DMS114 treated with DMSO at 0.1 percent for 48 hours (cell line): Measurements from ENCODE around the gene ATG2A.

Experiments
- DNase-seq: peaks from one replicate; lab custom pipeline; 2025; ENCODE audit not compliant: unreplicated experiment; lab: John Stamatoyannopoulos, UW

The ATG2A gene

GRCh38 chr11:64872790-64873488 is 44.1 kb downstream of the ATG2A start:
- no peak for DNase-seq

- no peak for DNase-seq
Observed at GRCh38 chr11:64871492-64871891, 45.5 kb downstream of the ATG2A start.

GRCh38 chr11:64870893-64871466 is 46.0 kb downstream of the ATG2A start:
- no peak for DNase-seq

GRCh38 chr11:64870176-64870892 is 46.7 kb downstream of the ATG2A start:
- DNase-seq, result no peak

GRCh38 chr11:64869571-64870175 is 47.3 kb downstream of the ATG2A start:
- DNase-seq, result no peak

GRCh38 chr11:64868904-64869570 is 48.0 kb downstream of the ATG2A start:
- no peak for DNase-seq

GRCh38 chr11:64867748-64868462 is 49.1 kb downstream of the ATG2A start:
- no peak for DNase-seq

- DNase-seq, result no peak
Observed at GRCh38 chr11:64866173-64866491, 50.9 kb downstream of the ATG2A start.

- no peak for DNase-seq
Observed at GRCh38 chr11:64865286-64866172, 51.5 kb downstream of the ATG2A start.

- DNase-seq, result no peak
Observed at GRCh38 chr11:64864473-64865285, 52.3 kb downstream of the ATG2A start.

- DNase-seq, result no peak
Observed at GRCh38 chr11:64864135-64864472, 52.9 kb downstream of the ATG2A start.

- no peak for DNase-seq
Observed at GRCh38 chr11:64863391-64864060, 53.5 kb downstream of the ATG2A start.

- DNase-seq, result no peak
Observed at GRCh38 chr11:64862987-64863390, 54.0 kb downstream of the ATG2A start.

GRCh38 chr11:64861227-64861975 is 55.6 kb downstream of the ATG2A start:
- DNase-seq, result no peak

- no peak for DNase-seq
Observed at GRCh38 chr11:64859542-64860414, 57.2 kb downstream of the ATG2A start.

GRCh38 chr11:64858467-64859263 is 58.3 kb downstream of the ATG2A start:
- DNase-seq, result no peak
